ENCODE data around the gene EYS. TPM values are rescaled to one million over a fixed set of nuclear protein-coding genes. Genes with fewer than 3 reads are reported as not detected.
A peak's percentile ranks its signal among the peaks of the same experiment; 100 is the strongest.

EYS gene
- total and polyA plus RNA-seq, 8 donors, result 0.03 to 0.25 (median 0.13) TPM

DNA sequence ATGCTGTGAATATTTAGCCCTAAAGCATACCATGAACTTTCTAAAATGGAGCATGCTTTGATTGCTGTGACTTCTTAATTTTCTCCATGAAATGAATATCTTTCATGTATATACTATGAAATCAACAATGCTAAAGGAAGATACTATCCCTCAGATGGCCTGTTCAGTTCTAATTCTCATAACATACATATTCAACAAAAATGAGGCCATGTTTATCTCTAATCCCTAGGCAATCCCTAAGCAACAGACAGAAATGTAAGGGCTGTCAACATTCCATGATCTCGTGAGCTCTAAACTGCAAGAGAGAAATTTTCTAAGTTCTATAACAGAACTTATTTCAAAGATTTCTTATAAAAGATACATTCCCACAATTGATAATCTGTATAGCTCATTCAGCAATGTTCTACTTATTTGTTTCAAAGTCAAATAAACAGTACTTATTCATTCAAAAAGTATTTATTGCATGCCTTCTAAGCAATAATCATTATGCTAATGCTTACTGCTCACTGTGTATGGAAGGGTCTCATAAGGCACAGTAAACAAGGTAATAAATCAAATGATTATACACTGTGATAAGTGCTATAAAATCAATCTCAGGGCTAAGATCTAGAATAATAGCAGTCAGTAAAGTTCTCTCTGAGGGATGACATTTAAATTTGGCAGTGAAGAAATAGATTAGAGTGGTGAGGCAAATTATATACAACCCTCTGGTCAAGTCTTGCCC lies 1578.6 kb downstream of the EYS start:
- H3K36me3 ChIP-seq, result no peaks in the 10 kb centered on the region
- H3K9me3 ChIP-seq, result no peaks in the 10 kb centered on the region
- ATAC-seq, result no peak
- WGBS, 2 donors, result 50 to 65% methylated on average over 1 of the region's 1 CpG
- no peak overlapping the region for H3K27ac ChIP-seq
- no peak for DNase-seq
- no peaks in the 10 kb centered on the region for H3K27me3 ChIP-seq
- no peak overlapping the region for H3K4me3 ChIP-seq
- TF ChIP-seq, protein P1, sequence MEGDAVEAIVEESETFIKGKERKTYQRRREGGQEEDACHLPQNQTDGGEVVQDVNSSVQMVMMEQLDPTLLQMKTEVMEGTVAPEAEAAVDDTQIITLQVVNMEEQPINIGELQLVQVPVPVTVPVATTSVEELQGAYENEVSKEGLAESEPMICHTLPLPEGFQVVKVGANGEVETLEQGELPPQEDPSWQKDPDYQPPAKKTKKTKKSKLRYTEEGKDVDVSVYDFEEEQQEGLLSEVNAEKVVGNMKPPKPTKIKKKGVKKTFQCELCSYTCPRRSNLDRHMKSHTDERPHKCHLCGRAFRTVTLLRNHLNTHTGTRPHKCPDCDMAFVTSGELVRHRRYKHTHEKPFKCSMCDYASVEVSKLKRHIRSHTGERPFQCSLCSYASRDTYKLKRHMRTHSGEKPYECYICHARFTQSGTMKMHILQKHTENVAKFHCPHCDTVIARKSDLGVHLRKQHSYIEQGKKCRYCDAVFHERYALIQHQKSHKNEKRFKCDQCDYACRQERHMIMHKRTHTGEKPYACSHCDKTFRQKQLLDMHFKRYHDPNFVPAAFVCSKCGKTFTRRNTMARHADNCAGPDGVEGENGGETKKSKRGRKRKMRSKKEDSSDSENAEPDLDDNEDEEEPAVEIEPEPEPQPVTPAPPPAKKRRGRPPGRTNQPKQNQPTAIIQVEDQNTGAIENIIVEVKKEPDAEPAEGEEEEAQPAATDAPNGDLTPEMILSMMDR (IDR thresholded peaks at IDR 0.05), result no peak
- intact Hi-C loops (cut with DNase I), result no loop called here
- H3K4me1 ChIP-seq, result no peaks in the 10 kb centered on the region
- FAIRE-seq, result no peak

DNA sequence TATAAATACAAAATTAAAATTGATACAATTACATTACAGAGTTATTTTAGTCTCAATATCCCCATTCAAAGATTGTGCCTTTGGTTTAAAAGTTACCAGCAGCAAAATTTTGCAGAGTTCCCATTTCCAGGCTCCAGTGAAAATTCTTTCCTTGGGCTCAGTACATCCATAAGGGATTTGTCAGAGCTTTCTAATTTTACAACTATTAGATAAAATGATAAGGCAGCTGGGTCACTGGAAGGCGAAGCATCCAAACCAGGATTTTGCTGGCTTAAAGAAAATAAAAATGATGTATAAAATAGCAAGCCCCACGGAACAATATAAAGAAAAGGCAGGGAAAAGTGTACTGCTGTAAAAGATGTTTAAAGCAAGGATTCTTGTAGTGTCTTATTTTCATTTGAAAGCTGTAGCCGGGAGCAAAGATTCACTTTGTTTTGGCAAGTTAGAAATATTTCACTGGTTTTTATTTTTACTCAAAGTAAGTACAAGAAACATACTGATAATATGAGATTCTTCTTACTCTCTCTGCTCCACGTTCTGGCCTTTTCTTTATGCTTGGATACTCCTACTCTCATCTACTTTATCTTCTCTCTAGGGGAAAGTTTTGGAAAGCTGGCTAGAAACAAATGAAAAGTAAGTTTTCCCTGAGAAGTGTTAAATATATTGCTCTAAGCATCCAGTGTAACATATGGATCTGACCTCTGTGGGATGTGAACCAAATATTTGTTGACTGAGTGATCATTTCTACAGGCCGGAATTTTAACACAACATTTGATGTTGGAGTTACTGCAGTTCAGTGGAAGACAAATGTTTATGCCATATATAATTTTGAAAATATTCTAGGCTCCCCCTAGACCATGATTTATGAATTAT lies 1583.0 kb downstream of the EYS start:
- WGBS, 2 donors, result 42 to 55% methylated on average over 5 of the region's 5 CpGs
- Histone ChIP-seq H3K27ac (no peak overlapping the region), H3K27me3 (no peaks in the 10 kb centered on the region), H3K4me1 (no peaks in the 10 kb centered on the region), H3K4me3 (no peak overlapping the region), H3K36me3 (no peaks in the 10 kb centered on the region), H3K9me3 (no peaks in the 10 kb centered on the region)
- ATAC-seq, result no peak
- TF ChIP-seq, protein P1 (IDR thresholded peaks at IDR 0.05), result no peak
- FAIRE-seq, result no peak
- intact Hi-C loops (cut with DNase I), result no loop called here
- no peak for DNase-seq

DNA sequence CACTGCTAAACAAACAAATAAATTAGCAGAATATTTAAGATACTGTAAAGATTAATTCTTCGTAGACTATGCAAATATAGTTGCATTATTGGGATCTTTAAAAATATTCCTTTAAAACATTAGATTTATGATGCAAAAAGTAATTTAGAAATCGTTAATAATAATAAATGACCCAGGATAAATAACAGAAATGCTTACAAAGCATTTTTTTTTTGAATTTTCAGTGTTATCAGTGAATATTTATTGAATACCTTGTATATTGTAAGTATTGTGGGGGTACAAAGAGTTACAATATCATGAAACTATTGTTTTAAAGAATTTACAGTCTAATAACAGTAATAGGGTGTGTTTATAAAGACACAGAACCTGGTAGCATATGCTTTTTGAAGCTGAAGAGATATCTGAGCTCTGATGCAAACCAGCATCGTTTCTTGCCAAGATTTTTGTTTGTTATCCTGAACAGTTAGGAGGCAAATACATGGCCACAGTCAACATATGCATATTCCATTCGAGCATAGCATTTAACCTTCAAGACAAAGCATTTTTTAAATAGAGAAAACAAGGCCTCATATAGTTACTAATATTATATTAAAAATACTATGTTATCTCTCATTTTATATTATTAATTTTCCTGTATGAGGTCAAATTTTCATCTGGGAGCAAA lies 1584.2 kb downstream of the EYS start:
- TF ChIP-seq, protein P1 (IDR thresholded peaks at IDR 0.05), result no peak
- FAIRE-seq, result peak; percentile 9
- no peak for DNase-seq
- no peaks in the 10 kb centered on the region for H3K9me3 ChIP-seq
- H3K4me3 ChIP-seq, result no peak overlapping the region
- H3K36me3 ChIP-seq, result no peaks in the 10 kb centered on the region
- no peaks in the 10 kb centered on the region for H3K27me3 ChIP-seq
- intact Hi-C loops (cut with DNase I), result no loop called here
- H3K27ac ChIP-seq, result no peak overlapping the region
- H3K4me1 ChIP-seq, result no peaks in the 10 kb centered on the region
- 22 to 27% methylated on average over 4 of the region's 4 CpGs for whole genome bisulfite sequencing, 2 donors
- ATAC-seq, result no peak

DNA sequence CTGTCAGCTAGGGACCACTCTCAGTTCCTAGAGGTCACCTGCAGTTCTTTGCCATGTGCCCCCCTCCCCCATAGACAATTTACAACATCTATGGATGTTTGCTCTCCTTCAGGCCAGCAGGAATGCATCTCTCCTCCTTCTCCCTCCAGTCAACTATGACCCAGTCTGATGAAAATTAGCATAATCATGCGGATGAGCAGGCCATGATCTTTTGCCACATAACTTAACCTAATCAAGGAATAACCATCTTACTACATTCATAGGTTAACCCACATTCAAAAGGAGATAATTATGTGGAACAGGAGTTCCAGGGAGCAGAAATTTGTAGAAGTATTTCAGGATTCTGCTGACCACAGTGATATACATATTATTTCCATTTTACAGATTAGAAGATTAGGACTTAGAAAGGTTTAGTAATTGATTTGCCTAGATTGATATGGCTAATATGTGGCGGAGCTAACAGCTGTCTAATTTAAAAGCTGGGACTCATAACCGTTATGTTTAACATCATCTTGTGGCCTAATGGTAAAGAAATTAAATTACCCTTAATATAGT lies 1585.9 kb downstream of the EYS start:
- no peaks in the 10 kb centered on the region for H3K36me3 ChIP-seq
- no peak for DNase-seq

More for the DNA sequence above, 1585.9 kb downstream of the EYS start:
- TF ChIP-seq, protein P1 (IDR thresholded peaks at IDR 0.05), result no peak
- intact Hi-C loops (cut with DNase I), result no loop called here
- ATAC-seq (no peak), FAIRE-seq (no peak)
- no peaks in the 10 kb centered on the region for H3K27me3 ChIP-seq
- H3K27ac ChIP-seq, result no peak overlapping the region
- no peaks in the 10 kb centered on the region for H3K4me1 ChIP-seq
- H3K9me3 ChIP-seq, result no peaks in the 10 kb centered on the region
- WGBS, 2 donors, result 70% methylated on average over 3 of the region's 3 CpGs
- H3K4me3 ChIP-seq, result no peak overlapping the region
